HAP-1 (cell line): Measurements from ENCODE around the gene SCFD2.
"Not testable (repeated sequence)": the region's sequence is repeated elsewhere in the genome, so short reads cannot be mapped to it uniquely, and the experiment has no call there.

Experiments used
- DNase-seq, 2 experiments: peaks; one replicate each; pipeline ENCODE4 v3.0.0-alpha.2; 2016 to 2020; ENCODE audit warnings: low spot score in 2 of 2
- H3K27me3 ChIP-seq: fragments of 250-450 bp; sonication (Bioruptor Pico); 2 replicates; pipeline ENCODE4 v1.5.1; 2020; ENCODE audit warnings: low read depth, mild to moderate bottlenecking, moderate library complexity
- H3K36me3 ChIP-seq: fragments of 250-450 bp; sonication (Bioruptor Pico); replicated peaks from 2 replicates; pipeline ENCODE4 v1.5.1; 2020; ENCODE audit warnings: mild to moderate bottlenecking
- H3K4me1 ChIP-seq: fragments of 250-450 bp; sonication (Bioruptor Pico); 2 replicates; pipeline ENCODE4 v1.5.1; 2020; ENCODE audit warnings: mild to moderate bottlenecking
- H3K4me3 ChIP-seq: fragments of 250-450 bp; sonication (Bioruptor Pico); 2 replicates; pipeline ENCODE4 v1.5.1; 2020; ENCODE audit warnings: mild to moderate bottlenecking, moderate library complexity
- H3K9me3 ChIP-seq: fragments of 250-450 bp; sonication (Bioruptor Pico); 2 replicates; pipeline ENCODE4 v1.5.1; 2020; ENCODE audit warnings: mild to moderate bottlenecking, moderate library complexity
- in situ Hi-C: fragments of 300-500 bp; cut with MboI; formaldehyde crosslinking; loops from 3 replicates; pipeline ENCODE4 v1.14.3; 2020; ENCODE audit warnings: low sequenced_read_pairs, inconsistent platforms, mixed read lengths

SCFD2 gene

GRCh38 chr4:53267026-53267425 lies 98.8 kb downstream of the SCFD2 start:
- no peaks in the 10 kb centered on the region for H3K4me1 ChIP-seq
- no peaks in the 10 kb centered on the region for H3K36me3 ChIP-seq
- no peaks in the 10 kb centered on the region; the same call in 1 of the 2 replicates for H3K9me3 ChIP-seq
- H3K27me3 ChIP-seq: no peaks in the 10 kb centered on the region
- no peak for DNase-seq
- H3K4me3 ChIP-seq: no peak overlapping the region
- in situ Hi-C loops: no loop called here

- H3K9me3 ChIP-seq, H3K36me3 ChIP-seq, in situ Hi-C loops, DNase-seq, H3K27me3 ChIP-seq, H3K4me1 ChIP-seq, H3K4me3 ChIP-seq: not testable (repeated sequence)
These were observed 109.9 kb downstream of the SCFD2 start for GRCh38 chr4:53255986-53256385.

GRCh38 chr4:53240573-53240972 lies 125.3 kb downstream of the SCFD2 start:
- peaks cover 4% of the 10 kb centered on the region for H3K9me3 ChIP-seq
- H3K4me3 ChIP-seq: no peak overlapping the region
- in situ Hi-C loops: no loop called here
- H3K36me3 ChIP-seq: no peaks in the 10 kb centered on the region
- no peak for DNase-seq
- no peaks in the 10 kb centered on the region for H3K27me3 ChIP-seq
- no peaks in the 10 kb centered on the region for H3K4me1 ChIP-seq

GRCh38 chr4:53238352-53238751 lies 127.5 kb downstream of the SCFD2 start:
- H3K27me3 ChIP-seq, H3K4me3 ChIP-seq, H3K4me1 ChIP-seq, DNase-seq, H3K9me3 ChIP-seq, H3K36me3 ChIP-seq, in situ Hi-C loops: not testable (repeated sequence)

- DNase-seq, H3K36me3 ChIP-seq, in situ Hi-C loops: not testable (repeated sequence)
These were observed 128.1 kb downstream of the SCFD2 start for GRCh38 chr4:53237811-53238210.

GRCh38 chr4:53236624-53237023 lies 129.2 kb downstream of the SCFD2 start:
- in situ Hi-C loops, H3K36me3 ChIP-seq, H3K4me1 ChIP-seq, H3K27me3 ChIP-seq, H3K9me3 ChIP-seq, DNase-seq, H3K4me3 ChIP-seq: not testable (repeated sequence)

More at GRCh38 chr4:53237811-53238210, 128.1 kb downstream of the SCFD2 start:
- not testable (repeated sequence) for H3K4me3 ChIP-seq, H3K9me3 ChIP-seq, H3K4me1 ChIP-seq, H3K27me3 ChIP-seq

GRCh38 chr4:53235547-53235946 lies 130.3 kb downstream of the SCFD2 start:
- no peaks in the 10 kb centered on the region for H3K9me3 ChIP-seq
- DNase-seq: no peak
- no peak overlapping the region for H3K4me3 ChIP-seq
- H3K36me3 ChIP-seq: no peaks in the 10 kb centered on the region
- in situ Hi-C loops: no loop called here
- H3K4me1 ChIP-seq: peaks cover 7% of the 10 kb centered on the region
- no peaks in the 10 kb centered on the region for H3K27me3 ChIP-seq

- DNase-seq: no peak
- Histone ChIP-seq H3K27me3 (no peaks in the 10 kb centered on the region), H3K9me3 (0 out of 2 replicates have a peak, but pooled peaks cover 2% of the 10 kb centered on the region), H3K36me3 (no peaks in the 10 kb centered on the region), H3K4me3 (no peak overlapping the region), H3K4me1 (peaks cover 7% of the 10 kb centered on the region)
- in situ Hi-C loops: no loop called here
These were observed 131.2 kb downstream of the SCFD2 start for GRCh38 chr4:53234669-53235068.

GRCh38 chr4:53234111-53234510 lies 131.8 kb downstream of the SCFD2 start:
- Histone ChIP-seq H3K27me3 (no peaks in the 10 kb centered on the region), H3K36me3 (no peaks in the 10 kb centered on the region), H3K4me3 (no peak overlapping the region), H3K9me3 (0 out of 2 replicates have a peak, but pooled peaks cover 2% of the 10 kb centered on the region), H3K4me1 (peaks cover 7% of the 10 kb centered on the region)
- in situ Hi-C loops: no loop called here
- no peak for DNase-seq

- in situ Hi-C loops: no loop called here
- peaks cover 7% of the 10 kb centered on the region for H3K4me1 ChIP-seq
- 0 out of 2 replicates have a peak, but pooled peaks cover 2% of the 10 kb centered on the region for H3K9me3 ChIP-seq
- DNase-seq: no peak
- no peaks in the 10 kb centered on the region for H3K36me3 ChIP-seq
- no peaks in the 10 kb centered on the region for H3K27me3 ChIP-seq
- H3K4me3 ChIP-seq: no peak overlapping the region
These were observed 132.6 kb downstream of the SCFD2 start for GRCh38 chr4:53233114-53233795.

GRCh38 chr4:53232371-53232770 lies 133.5 kb downstream of the SCFD2 start:
- peaks cover 7% of the 10 kb centered on the region for H3K4me1 ChIP-seq
- H3K27me3 ChIP-seq: no peaks in the 10 kb centered on the region
- no peak for DNase-seq
- no peaks in the 10 kb centered on the region for H3K36me3 ChIP-seq
- 0 out of 2 replicates have a peak, but pooled peaks cover 2% of the 10 kb centered on the region for H3K9me3 ChIP-seq
- in situ Hi-C loops: no loop called here
- no peak overlapping the region for H3K4me3 ChIP-seq

GRCh38 chr4:53228036-53228435 lies 137.8 kb downstream of the SCFD2 start:
- H3K4me1 ChIP-seq: peaks cover 9% of the 10 kb centered on the region
- H3K9me3 ChIP-seq: 0 out of 2 replicates have a peak, but pooled peaks cover 2% of the 10 kb centered on the region
- H3K36me3 ChIP-seq: no peaks in the 10 kb centered on the region
- no peaks in the 10 kb centered on the region for H3K27me3 ChIP-seq
- no peak for DNase-seq
- in situ Hi-C loops: no loop called here
- no peak overlapping the region for H3K4me3 ChIP-seq

GRCh38 chr4:53227451-53227850 lies 138.4 kb downstream of the SCFD2 start:
- H3K36me3 ChIP-seq: no peaks in the 10 kb centered on the region
- DNase-seq: no peak
- H3K27me3 ChIP-seq: no peaks in the 10 kb centered on the region
- H3K4me3 ChIP-seq: no peak overlapping the region
- peaks cover 11% of the 10 kb centered on the region for H3K4me1 ChIP-seq
- H3K9me3 ChIP-seq: 0 out of 2 replicates have a peak, but pooled peaks cover 2% of the 10 kb centered on the region
- in situ Hi-C loops: no loop called here

- Histone ChIP-seq H3K4me1 (peaks cover 4% of the 10 kb centered on the region), H3K9me3 (0 out of 2 replicates have a peak, but pooled peaks cover 3% of the 10 kb centered on the region), H3K36me3 (no peaks in the 10 kb centered on the region), H3K27me3 (no peaks in the 10 kb centered on the region), H3K4me3 (no peak overlapping the region)
- no peak for DNase-seq
- in situ Hi-C loops: no loop called here
These were observed 143.9 kb downstream of the SCFD2 start for GRCh38 chr4:53221832-53222480.
